HFFc6 (cell line): ENCODE measurements around the gene MTA1. TPM values are rescaled to one million over a fixed set of nuclear protein-coding genes. Genes with fewer than 3 reads are reported as not detected.

Experiments
- DNase-seq: peaks from one replicate; pipeline ENCODE4 v3.0.0-alpha.2; 2018
- H3K27ac Mint-ChIP-seq: 2 replicates; pipeline ENCODE4 v1.8.0; 2020; ENCODE audit warnings: mild to moderate bottlenecking, mixed read lengths
- H3K27me3 Mint-ChIP-seq: 2 replicates; pipeline ENCODE4 v1.8.0; 2021; ENCODE audit warnings: mild to moderate bottlenecking, moderate library complexity, mixed read lengths; ENCODE audit not compliant: insufficient read depth
- H3K36me3 Mint-ChIP-seq: 2 replicates; pipeline ENCODE4 v1.8.0; 2021; ENCODE audit warnings: low read depth, mixed read lengths
- H3K4me1 Mint-ChIP-seq: 2 replicates; pipeline ENCODE4 v1.8.0; 2020; ENCODE audit warnings: low read depth, mixed read lengths
- H3K4me3 Mint-ChIP-seq: 2 replicates; pipeline ENCODE4 v1.8.0; 2020; ENCODE audit warnings: mild to moderate bottlenecking, moderate library complexity, mixed read lengths
- H3K9me3 Mint-ChIP-seq: 2 replicates; pipeline ENCODE4 v1.8.0; 2020; ENCODE audit warnings: mild to moderate bottlenecking, mixed read lengths
- CTCF ChIP-seq: fragments of 200-600 bp; sonication (generic); IDR thresholded peaks from 2 replicates; pipeline ENCODE4 v1.5.0; 2021; ENCODE audit warnings: antibody characterized with exemption, mild to moderate bottlenecking
- total RNA-seq, 6 experiments: library from RNA; stranded (reverse); fragmentation: NEBNext Ultra II Directional; extraction: Animal tissue kit (Norgen Biotek cat#: 25700); gene quantifications; 2 replicates in 1 of 6; 3 replicates in 5 of 6; pipeline ENCODE4 v1.2.3, GENCODE V29; 2021

MTA1 gene
- total RNA-seq, 6 experiments from 2014 or later: 67.5 to 71.3 (median 69.2) TPM

- no peaks in the 10 kb centered on the region for H3K4me1 Mint-ChIP-seq
- no peaks in the 10 kb centered on the region for H3K9me3 Mint-ChIP-seq
- no peak for DNase-seq
- H3K27ac Mint-ChIP-seq: no peak overlapping the region
- no peaks in the 10 kb centered on the region for H3K36me3 Mint-ChIP-seq
- no peak overlapping the region for H3K4me3 Mint-ChIP-seq
- TF ChIP-seq CTCF: no peak
- H3K27me3 Mint-ChIP-seq: peaks cover 32% of the 10 kb centered on the region
Observed at GRCh38 chr14:105508069-105508468, 88.4 kb downstream of the MTA1 start.

GRCh38 chr14:105508601-105509000, 89.0 kb downstream of the MTA1 start:
- no peak for DNase-seq
- no peaks in the 10 kb centered on the region for H3K36me3 Mint-ChIP-seq
- H3K9me3 Mint-ChIP-seq: no peaks in the 10 kb centered on the region
- no peaks in the 10 kb centered on the region for H3K4me1 Mint-ChIP-seq
- no peak overlapping the region for H3K27ac Mint-ChIP-seq
- no peak overlapping the region for H3K4me3 Mint-ChIP-seq
- H3K27me3 Mint-ChIP-seq: peaks cover 28% of the 10 kb centered on the region
- no peak for TF ChIP-seq CTCF

- TF ChIP-seq CTCF: no peak
- H3K4me1 Mint-ChIP-seq: no peaks in the 10 kb centered on the region
- no peak for DNase-seq
- H3K36me3 Mint-ChIP-seq: no peaks in the 10 kb centered on the region; the same call in 1 of the 2 replicates
- no peaks in the 10 kb centered on the region; the same call in 1 of the 2 replicates for H3K9me3 Mint-ChIP-seq
- no peak overlapping the region for H3K4me3 Mint-ChIP-seq
- no peak overlapping the region for H3K27ac Mint-ChIP-seq
- peaks cover 33% of the 10 kb centered on the region for H3K27me3 Mint-ChIP-seq
Observed at GRCh38 chr14:105517096-105517495, 97.5 kb downstream of the MTA1 start.

- Mint-ChIP-seq H3K27me3 (peaks cover 22% of the 10 kb centered on the region), H3K27ac (no peak overlapping the region), H3K4me1 (no peaks in the 10 kb centered on the region), H3K4me3 (no peak overlapping the region), H3K36me3 (no peaks in the 10 kb centered on the region; the same call in 1 of the 2 replicates), H3K9me3 (no peaks in the 10 kb centered on the region; the same call in 1 of the 2 replicates)
- TF ChIP-seq CTCF: no peak
- no peak for DNase-seq
Observed at GRCh38 chr14:105519946-105520698, 100.5 kb downstream of the MTA1 start.

Other genes starting within 250 kb of the MTA1 start
- 10 to 100 TPM in 4 of 6 experiments, 1 to 10 TPM in 2; 9.8 to 13.3 (median 11.0) TPM for gene NUDT14, start 238.5 kb upstream of the MTA1 start, total RNA-seq
- 10 to 100 TPM; 44.3 to 58.6 (median 53.2) TPM for gene BTBD6, start 171.3 kb upstream of the MTA1 start, total RNA-seq
- gene BRF1, start 118.8 kb upstream of the MTA1 start, total RNA-seq: 10 to 100 TPM; 20.1 to 25.8 (median 21.8) TPM
- 10 to 100 TPM; 33.5 to 38.5 (median 35.2) TPM for gene PACS2, start 105.1 kb upstream of the MTA1 start, total RNA-seq
- gene TEX22, start 21.3 kb upstream of the MTA1 start, total RNA-seq: 1 to 10 TPM in 2 of 6 experiments, under 1 TPM in 4; 0.34 to 2.1 (median 0.76) TPM
- gene CRIP2, start 55.0 kb downstream of the MTA1 start, total RNA-seq: 10 to 100 TPM in 4 of 6 experiments, 1 to 10 TPM in 2; 6.9 to 22.4 (median 21.0) TPM
- gene CRIP1, start 67.1 kb downstream of the MTA1 start, total RNA-seq: 10 to 100 TPM in 4 of 6 experiments, 1 to 10 TPM in 2; 4.8 to 55.2 (median 42.3) TPM
- 10 to 100 TPM in 5 of 6 experiments, 1 to 10 TPM in 1; 9.1 to 12.9 (median 12.7) TPM for gene TEDC1, start 71.4 kb downstream of the MTA1 start, total RNA-seq
- 1 to 10 TPM; 3.0 to 4.2 (median 3.4) TPM for gene TMEM121, start 106.8 kb downstream of the MTA1 start, total RNA-seq